NCI-H510A (cell line): Measurements from ENCODE around the gene SBF2.
"Not testable (repeated sequence)": the region's sequence is repeated elsewhere in the genome, so short reads cannot be mapped to it uniquely, and the experiment has no call there.

ENCODE experiments used
- DNase-seq: peaks from one replicate; lab custom pipeline; 2025; lab: John Stamatoyannopoulos, UW

Gene SBF2

GRCh38 chr11:10066441-10066840, 227.6 kb downstream of the SBF2 start:
- DNase-seq, result no peak

GRCh38 chr11:10064828-10065227, 229.2 kb downstream of the SBF2 start:
- DNase-seq, result no peak

- DNase-seq, result no peak
These were observed 235.7 kb downstream of the SBF2 start for GRCh38 chr11:10058356-10058755.

GRCh38 chr11:10051868-10052586, 242.0 kb downstream of the SBF2 start:
- no peak for DNase-seq

- DNase-seq, result no peak
These were observed 243.5 kb downstream of the SBF2 start for GRCh38 chr11:10050561-10050960.

- DNase-seq, result no peak
These were observed 244.3 kb downstream of the SBF2 start for GRCh38 chr11:10049756-10050155.

- no peak for DNase-seq
These were observed 245.7 kb downstream of the SBF2 start for GRCh38 chr11:10048350-10048749.

- DNase-seq, result no peak
These were observed 249.4 kb downstream of the SBF2 start for GRCh38 chr11:10044618-10045017.

GRCh38 chr11:10042699-10043098, 251.3 kb downstream of the SBF2 start:
- no peak for DNase-seq

- no peak for DNase-seq
These were observed 252.1 kb downstream of the SBF2 start for GRCh38 chr11:10041748-10042446.

GRCh38 chr11:10041332-10041731, 252.7 kb downstream of the SBF2 start:
- DNase-seq, result no peak

- DNase-seq, result no peak
These were observed 255.3 kb downstream of the SBF2 start for GRCh38 chr11:10038521-10039302.

GRCh38 chr11:10035932-10036331, 258.1 kb downstream of the SBF2 start:
- not testable (repeated sequence) for DNase-seq

GRCh38 chr11:10032935-10033334, 261.1 kb downstream of the SBF2 start:
- no peak for DNase-seq

- DNase-seq, result no peak
These were observed 263.9 kb downstream of the SBF2 start for GRCh38 chr11:10030122-10030490.

GRCh38 chr11:10029386-10030121, 264.5 kb downstream of the SBF2 start:
- no peak for DNase-seq

- DNase-seq, result no peak
These were observed 267.5 kb downstream of the SBF2 start for GRCh38 chr11:10026514-10026913.

GRCh38 chr11:10023212-10023611, 270.8 kb downstream of the SBF2 start:
- DNase-seq, result no peak

- no peak for DNase-seq
These were observed 271.3 kb downstream of the SBF2 start for GRCh38 chr11:10022764-10023163.

GRCh38 chr11:10021563-10021962, 272.5 kb downstream of the SBF2 start:
- no peak for DNase-seq

GRCh38 chr11:10019906-10020682, 273.9 kb downstream of the SBF2 start:
- DNase-seq, result no peak
